Fibroblast of lung (primary cell): ENCODE data around the gene PIM3. TPM values are rescaled to one million over a fixed set of nuclear protein-coding genes. Genes with fewer than 3 reads are reported as not detected.

Experiments used
- DNase-seq, 2 donors: peaks; one replicate each; pipeline versions ENCODE4 v3.0.0 to v3.0.0-alpha.2; 2010; ENCODE audit warnings: low read depth in 2 of 2
- H2AFZ ChIP-seq: 2 replicates; pipeline ENCODE4 v1.5.1; 2012; ENCODE audit warnings: low read length, control low read depth, inconsistent platforms
- H3K27ac ChIP-seq: 2 replicates; pipeline ENCODE4 v1.5.1; 2011; ENCODE audit warnings: low read length, control low read depth; ENCODE audit not compliant: insufficient read depth
- H3K27me3 ChIP-seq: 2 replicates; pipeline ENCODE4 v1.5.1; 2011; ENCODE audit warnings: mild to moderate bottlenecking, low read length; ENCODE audit not compliant: control insufficient read depth, insufficient read depth
- H3K36me3 ChIP-seq: 2 replicates; pipeline ENCODE4 v1.5.1; 2011; ENCODE audit warnings: low read length; ENCODE audit not compliant: control insufficient read depth, insufficient read depth
- H3K4me1 ChIP-seq: 2 replicates; pipeline ENCODE4 v1.5.1; 2011; ENCODE audit warnings: low read length; ENCODE audit not compliant: control insufficient read depth, insufficient read depth; ENCODE audit errors: extremely low read depth
- H3K4me2 ChIP-seq: 2 replicates; pipeline ENCODE4 v1.5.1; 2011; ENCODE audit warnings: low read length, control low read depth; ENCODE audit not compliant: insufficient read depth; ENCODE audit errors: extremely low read depth
- H3K4me3 ChIP-seq, 4 experiments: fragments of 200-600 bp in 1 of 4; sonication (generic) in 1 of 4; replicated peaks in 1 of 4; 2 replicates each; pipeline ENCODE4 v1.5.1; 2011 to 2016; ENCODE audit warnings: low read length in 4 of 4, low read depth in 3 of 4, mild to moderate bottlenecking in 3 of 4, control low read depth in 2 of 4, inconsistent platforms in 1 of 4, mixed read lengths in 1 of 4; ENCODE audit not compliant: insufficient read depth in 1 of 4; ENCODE audit errors: control extremely low read depth in 1 of 4
- H3K79me2 ChIP-seq: 2 replicates; pipeline ENCODE4 v1.5.1; 2012; ENCODE audit warnings: mild to moderate bottlenecking, low read length, inconsistent platforms; ENCODE audit not compliant: control insufficient read depth, insufficient read depth
- H3K9ac ChIP-seq: 2 replicates; pipeline ENCODE4 v1.5.1; 2011; ENCODE audit warnings: mild to moderate bottlenecking, low read length, control low read depth; ENCODE audit not compliant: insufficient read depth
- H3K9me3 ChIP-seq: 2 replicates; pipeline ENCODE4 v1.5.1; 2012; ENCODE audit warnings: low read depth, low read length; ENCODE audit not compliant: control insufficient read depth, insufficient read depth
- H4K20me1 ChIP-seq: 2 replicates; pipeline ENCODE4 v1.5.1; 2011; ENCODE audit warnings: low read length; ENCODE audit not compliant: control insufficient read depth, insufficient read depth; ENCODE audit errors: extremely low read depth
- EZH2 ChIP-seq: IDR thresholded peaks from 2 replicates; pipeline ENCODE4 v1.5.1; 2012; ENCODE audit warnings: low read length, control low read depth, mild to moderate bottlenecking; ENCODE audit errors: missing control alignments
- polyA plus RNA-seq, 2 donors: library from polyadenylated mRNA; depleted of rRNA in 1 of 2; stranded (reverse) in 1 of 2; unstranded in 1 of 2; fragments of >200 nt; gene quantifications; 2 replicates each; pipeline ENCODE4 v1.2.1, GENCODE V29; 2011 to 2012; ENCODE audit warnings: missing spikeins in 1 of 2
- total RNA-seq: library from RNA; depleted of rRNA; stranded (reverse); fragments of >200 nt; gene quantifications from 2 replicates; pipeline ENCODE4 v1.2.1, GENCODE V29; 2014
- TF ChIP-seq, protein P1 (sequence below), 2 donors: IDR thresholded peaks in 1 of 2; conservative IDR thresholded peaks in 1 of 2; 1 replicate in 1 of 2; 2 replicates in 1 of 2; pipeline ENCODE4 v1.5.1; 2011 to 2012; ENCODE audit warnings: low read length in 2 of 2, control low read depth in 1 of 2, inconsistent platforms in 1 of 2, low read depth in 1 of 2, mild to moderate bottlenecking in 1 of 2

Gene PIM3
- total and polyA plus RNA-seq, 2 donors (not counting 1 experiment from before 2014, with no cell fraction given): 6.8 to 47.7 TPM

DNA sequence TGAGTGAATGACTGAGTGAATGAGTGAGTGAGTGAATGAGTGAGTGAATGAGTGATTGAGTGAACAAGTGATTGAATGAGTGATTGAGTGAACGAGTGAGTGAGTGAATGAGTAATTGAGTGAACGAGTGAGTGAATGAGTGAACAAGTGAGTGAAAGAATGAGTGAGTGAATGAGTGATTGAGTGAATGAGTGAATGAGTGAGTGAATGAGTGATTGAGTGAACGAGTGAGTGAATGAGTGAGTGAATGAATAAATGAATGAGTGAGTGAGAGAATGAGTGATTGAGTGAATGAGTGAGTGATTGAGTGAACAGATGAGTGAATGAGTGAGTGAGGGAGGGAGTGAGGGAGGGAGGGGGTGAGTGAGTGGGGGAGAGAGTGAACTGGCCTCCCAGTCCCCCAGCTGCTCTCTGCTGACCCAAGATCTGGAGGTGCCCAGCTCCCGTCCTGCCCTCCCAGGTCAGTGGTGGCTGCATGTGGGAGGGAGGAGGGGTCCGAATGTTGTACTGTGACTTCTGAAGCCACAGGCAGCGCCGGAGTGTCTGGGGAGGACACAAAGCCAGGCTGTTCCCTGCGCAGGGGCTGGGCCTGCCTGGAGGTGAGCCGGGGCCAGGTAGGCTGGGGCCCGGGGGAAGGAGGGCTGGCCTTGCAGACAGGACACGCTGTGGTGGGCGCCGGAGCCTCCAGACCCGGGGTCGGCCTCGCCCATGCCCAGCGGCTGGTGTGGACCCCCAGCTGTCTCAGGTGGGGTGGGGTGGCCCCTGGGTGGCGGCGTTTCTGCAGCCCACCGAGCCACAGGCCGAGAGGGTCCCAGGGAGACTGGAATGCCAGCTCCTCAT lies 17.8 kb upstream of the PIM3 start:
- Histone ChIP-seq H4K20me1 (no peaks in the 10 kb centered on the region), H3K27ac (no peak overlapping the region), H3K4me1 (peaks cover under 1% of the 10 kb centered on the region), H3K4me2 (no peak overlapping the region), H3K9ac (no peak overlapping the region), H3K27me3 (no peaks in the 10 kb centered on the region), H3K4me3 (no peak overlapping the region), H3K9me3 (no peaks in the 10 kb centered on the region), H3K36me3 (no peaks in the 10 kb centered on the region), H2AFZ (no peak overlapping the region), H3K79me2 (no peaks in the 10 kb centered on the region)
- TF ChIP-seq EZH2: no peak
- TF ChIP-seq, protein P1, sequence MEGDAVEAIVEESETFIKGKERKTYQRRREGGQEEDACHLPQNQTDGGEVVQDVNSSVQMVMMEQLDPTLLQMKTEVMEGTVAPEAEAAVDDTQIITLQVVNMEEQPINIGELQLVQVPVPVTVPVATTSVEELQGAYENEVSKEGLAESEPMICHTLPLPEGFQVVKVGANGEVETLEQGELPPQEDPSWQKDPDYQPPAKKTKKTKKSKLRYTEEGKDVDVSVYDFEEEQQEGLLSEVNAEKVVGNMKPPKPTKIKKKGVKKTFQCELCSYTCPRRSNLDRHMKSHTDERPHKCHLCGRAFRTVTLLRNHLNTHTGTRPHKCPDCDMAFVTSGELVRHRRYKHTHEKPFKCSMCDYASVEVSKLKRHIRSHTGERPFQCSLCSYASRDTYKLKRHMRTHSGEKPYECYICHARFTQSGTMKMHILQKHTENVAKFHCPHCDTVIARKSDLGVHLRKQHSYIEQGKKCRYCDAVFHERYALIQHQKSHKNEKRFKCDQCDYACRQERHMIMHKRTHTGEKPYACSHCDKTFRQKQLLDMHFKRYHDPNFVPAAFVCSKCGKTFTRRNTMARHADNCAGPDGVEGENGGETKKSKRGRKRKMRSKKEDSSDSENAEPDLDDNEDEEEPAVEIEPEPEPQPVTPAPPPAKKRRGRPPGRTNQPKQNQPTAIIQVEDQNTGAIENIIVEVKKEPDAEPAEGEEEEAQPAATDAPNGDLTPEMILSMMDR (conservative IDR thresholded peaks at IDR 0.05 in 1 of 2, IDR thresholded peaks at IDR 0.05 in 1 of 2; ENCODE audit: low read depth in 1 of 2, low read length in 2 of 2): no peak
- DNase-seq: no peak

DNA sequence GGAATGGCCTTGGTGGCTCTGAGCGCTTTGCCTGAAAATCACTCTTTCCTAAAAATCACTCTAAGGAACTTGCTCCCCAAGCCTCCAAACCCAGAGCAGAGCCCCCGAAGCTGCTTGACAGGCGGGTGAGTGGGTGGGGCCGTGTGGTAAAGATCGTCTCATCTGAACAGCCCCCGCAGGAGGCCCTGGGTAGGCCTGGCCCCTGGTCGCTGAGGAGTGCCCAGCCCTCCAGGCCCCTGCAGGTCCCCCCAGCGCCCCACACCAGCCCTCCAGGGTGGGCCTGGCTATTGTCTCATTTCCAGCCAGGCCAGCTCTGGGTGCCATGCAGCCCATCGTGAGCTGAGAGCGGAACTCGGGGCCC lies 17.2 kb upstream of the PIM3 start:
- Histone ChIP-seq H3K79me2 (no peaks in the 10 kb centered on the region), H4K20me1 (no peaks in the 10 kb centered on the region), H3K4me2 (no peak overlapping the region), H2AFZ (no peak overlapping the region), H3K27ac (no peak overlapping the region), H3K27me3 (no peaks in the 10 kb centered on the region), H3K36me3 (no peaks in the 10 kb centered on the region), H3K9ac (no peak overlapping the region), H3K9me3 (no peaks in the 10 kb centered on the region), H3K4me3 (no peak overlapping the region), H3K4me1 (no peaks in the 10 kb centered on the region)
- DNase-seq: no peak
- TF ChIP-seq, protein P1 (conservative IDR thresholded peaks at IDR 0.05 in 1 of 2, IDR thresholded peaks at IDR 0.05 in 1 of 2; ENCODE audit: low read depth in 1 of 2, low read length in 2 of 2): no peak
- TF ChIP-seq EZH2: no peak

- H3K27me3 ChIP-seq: no peaks in the 10 kb centered on the region
- H3K4me2 ChIP-seq: no peak overlapping the region
- H3K4me3 ChIP-seq: no peak overlapping the region
- H3K9me3 ChIP-seq: no peaks in the 10 kb centered on the region
- no peak for DNase-seq
- H3K36me3 ChIP-seq: no peaks in the 10 kb centered on the region
- H3K27ac ChIP-seq: no peak overlapping the region
- H3K9ac ChIP-seq: no peak overlapping the region
- no peaks in the 10 kb centered on the region for H3K4me1 ChIP-seq
- H3K79me2 ChIP-seq: no peaks in the 10 kb centered on the region
- no peaks in the 10 kb centered on the region for H4K20me1 ChIP-seq
- H2AFZ ChIP-seq: no peak overlapping the region
- TF ChIP-seq, protein P1 (conservative IDR thresholded peaks at IDR 0.05 in 1 of 2, IDR thresholded peaks at IDR 0.05 in 1 of 2; ENCODE audit: low read depth in 1 of 2, low read length in 2 of 2): no peak
- TF ChIP-seq EZH2: no peak
Observed at GRCh38 chr22:49943771-49944398, 16.7 kb upstream of the PIM3 start.
